WTC11 (cell line): ENCODE data around the gene CALR3. TPM values are rescaled to one million over a fixed set of nuclear protein-coding genes. Genes with fewer than 3 reads are reported as not detected.
"Not testable (repeated sequence)": the region's sequence is repeated elsewhere in the genome, so short reads cannot be mapped to it uniquely, and the experiment has no call there.

Experiments
- ATAC-seq: fragments of 200-7000 bp; cut with Tn5 transposase; 2 replicates; pipeline ENCODE4 v1.10.0; 2021; ENCODE audit warnings: mild to moderate bottlenecking, moderate library complexity
- CTCF ChIA-PET: fragments of 300-600 bp; sonication (Branson Sonifier 250); formaldehyde crosslinking; loops from one replicate; lab custom pipeline; 2021; ENCODE audit warnings: antibody characterized with exemption; lab: Charles Lee
- POLR2A ChIA-PET: fragments of 350-600 bp; sonication (Branson Sonifier 250); formaldehyde crosslinking; loops from one replicate; lab custom pipeline; 2021; ENCODE audit warnings: antibody characterized with exemption; lab: Charles Lee
- DNase-seq: peaks from one replicate; pipeline ENCODE4 v3.0.0; 2021; ENCODE audit warnings: low spot score
- H3K27ac Mint-ChIP-seq: 2 replicates; pipeline ENCODE4 v1.8.0; 2021; ENCODE audit warnings: mixed read lengths
- H3K27me3 Mint-ChIP-seq: 2 replicates; pipeline ENCODE4 v1.8.0; 2021; ENCODE audit warnings: low read depth, mild to moderate bottlenecking, moderate library complexity, mixed read lengths
- H3K36me3 Mint-ChIP-seq: 2 replicates; pipeline ENCODE4 v1.8.0; 2021; ENCODE audit warnings: mixed read lengths
- H3K4me1 Mint-ChIP-seq: 2 replicates; pipeline ENCODE4 v1.8.0; 2022; ENCODE audit warnings: mixed read lengths
- H3K4me3 Mint-ChIP-seq: 2 replicates; pipeline ENCODE4 v1.8.0; 2021; ENCODE audit warnings: mild to moderate bottlenecking, moderate library complexity, mixed read lengths
- H3K9me3 Mint-ChIP-seq: 2 replicates; pipeline ENCODE4 v1.8.0; 2021; ENCODE audit warnings: mixed read lengths
- CTCF ChIP-seq: fragments of 200-600 bp; IDR thresholded peaks from 2 replicates; pipeline ENCODE4 v1.8.0; 2022; ENCODE audit warnings: antibody characterized with exemption
- E2F1 ChIP-seq: sonication (generic); formaldehyde crosslinking; IDR thresholded peaks from 2 replicates; pipeline ENCODE4 v1.8.0; 2022; ENCODE audit warnings: mild to moderate bottlenecking, missing genetic modification reagents
- GABPB1 ChIP-seq: sonication (generic); formaldehyde crosslinking; IDR thresholded peaks from 2 replicates; pipeline ENCODE4 v1.8.1; 2023; ENCODE audit warnings: mild to moderate bottlenecking, missing genetic modification reagents
- GRHL2 ChIP-seq: fragments of 250-450 bp; sonication (Bioruptor Pico); IDR thresholded peaks from 2 replicates; pipeline ENCODE4 v1.8.0; 2022; ENCODE audit warnings: mild to moderate bottlenecking, moderate library complexity; ENCODE audit not compliant: insufficient replicate concordance, severe bottlenecking
- NR1H2 ChIP-seq: sonication (generic); formaldehyde crosslinking; IDR thresholded peaks from 2 replicates; pipeline ENCODE4 v1.9.0; 2021; ENCODE audit warnings: mild to moderate bottlenecking, moderate library complexity, missing genetic modification reagents
- OVOL2 ChIP-seq: fragments of 250-450 bp; sonication (Bioruptor Pico); IDR thresholded peaks from 2 replicates; pipeline ENCODE4 v1.9.0; 2021; ENCODE audit warnings: mild to moderate bottlenecking, borderline replicate concordance
- TP53 ChIP-seq: sonication (generic); formaldehyde crosslinking; IDR thresholded peaks from 2 replicates; pipeline ENCODE4 v1.8.1; 2023; ENCODE audit warnings: mild to moderate bottlenecking, missing genetic modification reagents
- USF2 ChIP-seq: sonication (generic); formaldehyde crosslinking; IDR thresholded peaks from 2 replicates; pipeline ENCODE4 v1.8.1; 2023; ENCODE audit warnings: mild to moderate bottlenecking, missing genetic modification reagents, moderate library complexity
- total RNA-seq: library from RNA; stranded (reverse); gene quantifications from 3 replicates; pipeline ENCODE4 v1.2.3, GENCODE V29; 2021
- TF ChIP-seq, protein P1 (sequence below): sonication (generic); formaldehyde crosslinking; IDR thresholded peaks from 2 replicates; pipeline ENCODE4 v1.8.0; 2022; ENCODE audit warnings: missing genetic modification reagents
- TF ChIP-seq, protein P2 (sequence below): sonication (generic); formaldehyde crosslinking; conservative IDR thresholded peaks from 2 replicates; pipeline ENCODE4 v1.8.1; 2022; ENCODE audit warnings: mild to moderate bottlenecking, missing genetic modification reagents

Gene CALR3
- total RNA-seq, 1 experiment from 2014 or later: 0.87 TPM

DNA sequence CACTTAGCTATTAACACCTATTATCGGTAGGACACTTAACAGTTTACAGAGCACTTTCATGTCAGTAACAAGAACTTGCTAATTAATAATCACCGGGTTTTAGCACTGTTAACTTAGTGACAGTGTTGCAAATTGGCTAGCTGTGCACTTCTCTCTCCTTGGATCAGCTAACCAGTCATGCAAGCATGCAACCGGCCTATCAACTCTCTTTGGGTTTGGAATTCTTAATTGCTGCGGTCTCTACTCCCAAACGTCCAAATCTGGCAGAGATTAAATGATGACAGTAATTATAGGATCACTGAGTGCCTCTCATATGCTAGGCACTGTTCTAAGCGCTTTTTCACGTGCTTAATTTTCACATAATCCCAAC, 25.4 kb downstream of the CALR3 start (continued):
- TF ChIP-seq E2F1 (CRISPR knock-in tag): no peak
- TF ChIP-seq GRHL2 (CRISPR knock-in tag): no peak
- no peak for TF ChIP-seq NR1H2 (CRISPR knock-in tag)
- TF ChIP-seq, protein P1, sequence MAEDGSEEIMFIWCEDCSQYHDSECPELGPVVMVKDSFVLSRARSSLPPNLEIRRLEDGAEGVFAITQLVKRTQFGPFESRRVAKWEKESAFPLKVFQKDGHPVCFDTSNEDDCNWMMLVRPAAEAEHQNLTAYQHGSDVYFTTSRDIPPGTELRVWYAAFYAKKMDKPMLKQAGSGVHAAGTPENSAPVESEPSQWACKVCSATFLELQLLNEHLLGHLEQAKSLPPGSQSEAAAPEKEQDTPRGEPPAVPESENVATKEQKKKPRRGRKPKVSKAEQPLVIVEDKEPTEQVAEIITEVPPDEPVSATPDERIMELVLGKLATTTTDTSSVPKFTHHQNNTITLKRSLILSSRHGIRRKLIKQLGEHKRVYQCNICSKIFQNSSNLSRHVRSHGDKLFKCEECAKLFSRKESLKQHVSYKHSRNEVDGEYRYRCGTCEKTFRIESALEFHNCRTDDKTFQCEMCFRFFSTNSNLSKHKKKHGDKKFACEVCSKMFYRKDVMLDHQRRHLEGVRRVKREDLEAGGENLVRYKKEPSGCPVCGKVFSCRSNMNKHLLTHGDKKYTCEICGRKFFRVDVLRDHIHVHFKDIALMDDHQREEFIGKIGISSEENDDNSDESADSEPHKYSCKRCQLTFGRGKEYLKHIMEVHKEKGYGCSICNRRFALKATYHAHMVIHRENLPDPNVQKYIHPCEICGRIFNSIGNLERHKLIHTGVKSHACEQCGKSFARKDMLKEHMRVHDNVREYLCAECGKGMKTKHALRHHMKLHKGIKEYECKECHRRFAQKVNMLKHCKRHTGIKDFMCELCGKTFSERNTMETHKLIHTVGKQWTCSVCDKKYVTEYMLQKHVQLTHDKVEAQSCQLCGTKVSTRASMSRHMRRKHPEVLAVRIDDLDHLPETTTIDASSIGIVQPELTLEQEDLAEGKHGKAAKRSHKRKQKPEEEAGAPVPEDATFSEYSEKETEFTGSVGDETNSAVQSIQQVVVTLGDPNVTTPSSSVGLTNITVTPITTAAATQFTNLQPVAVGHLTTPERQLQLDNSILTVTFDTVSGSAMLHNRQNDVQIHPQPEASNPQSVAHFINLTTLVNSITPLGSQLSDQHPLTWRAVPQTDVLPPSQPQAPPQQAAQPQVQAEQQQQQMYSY: no peak

- ATAC-seq (no peak), DNase-seq (no peak)
- TF ChIP-seq, protein P1: no peak
- Mint-ChIP-seq H3K4me1 (peaks cover 28% of the 10 kb centered on the region), H3K9me3 (no peaks in the 10 kb centered on the region), H3K27me3 (0 out of 2 replicates have a peak, but pooled peaks cover under 1% of the 10 kb centered on the region), H3K4me3 (no peak overlapping the region), H3K36me3 (no peaks in the 10 kb centered on the region), H3K27ac (peak overlapping the region; percentile 83)
- POLR2A ChIA-PET: interaction anchor here (0.7 kb wide), 1 partner anchor 229 kb away, joined by 3 read pairs; no protein-coding TSS in a partner anchor
- CTCF ChIA-PET: interaction anchor here (0.5 to 1.8 kb wide), 2 partner anchors 26 to 1420 kb away, joined by 3 to 5 read pairs; no protein-coding TSS in a partner anchor
These were observed 28.4 kb downstream of the CALR3 start for GRCh38 chr19:16467581-16467980.

GRCh38 chr19:16466802-16467427, 29.1 kb downstream of the CALR3 start:
- H3K27me3 Mint-ChIP-seq, H3K4me3 Mint-ChIP-seq, H3K9me3 Mint-ChIP-seq, CTCF ChIA-PET, DNase-seq, ATAC-seq, H3K36me3 Mint-ChIP-seq: not testable (repeated sequence)
- POLR2A ChIA-PET: interaction anchor here (0.7 kb wide), 1 partner anchor 229 kb away, joined by 3 read pairs; no protein-coding TSS in a partner anchor
- peaks cover 28% of the 10 kb centered on the region for H3K4me1 Mint-ChIP-seq
- peak overlapping the region; percentile 83; the same call in 1 of the 2 replicates for H3K27ac Mint-ChIP-seq

DNA sequence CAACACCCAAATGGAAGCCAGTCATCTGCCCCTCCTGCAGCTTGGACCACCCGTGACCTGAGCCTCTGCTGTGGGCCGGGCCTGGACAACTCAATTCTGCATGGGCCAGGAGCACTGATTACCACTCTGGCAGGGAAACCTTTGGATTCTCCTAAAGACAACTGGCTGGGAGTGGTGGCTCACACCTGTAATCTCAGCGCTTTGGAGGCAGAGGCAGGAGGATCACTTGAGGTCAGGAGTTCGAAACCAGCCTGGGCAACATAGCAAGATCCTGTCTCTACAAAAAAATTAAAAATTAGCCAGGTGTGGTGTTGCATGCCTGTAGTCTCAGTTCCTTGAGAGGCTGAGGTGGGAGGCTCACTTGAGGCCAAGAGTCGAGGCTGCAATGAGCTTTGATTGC, 30.7 kb downstream of the CALR3 start:
- Mint-ChIP-seq H3K4me1 (peaks cover 21% of the 10 kb centered on the region), H3K27ac (no peak overlapping the region), H3K4me3 (no peak overlapping the region), H3K9me3 (no peaks in the 10 kb centered on the region), H3K36me3 (no peaks in the 10 kb centered on the region), H3K27me3 (no peaks in the 10 kb centered on the region)
- DNase-seq: no peak
- TF ChIP-seq GRHL2 (CRISPR knock-in tag) (no peak), GABPB1 (no peak)
- CTCF ChIA-PET: no interaction called here
- ATAC-seq: no peak
- POLR2A ChIA-PET: no interaction called here

- ATAC-seq: no peak
- TF ChIP-seq CTCF: no peak
- no peak for TF ChIP-seq TP53
- TF ChIP-seq USF2 (CRISPR knock-in tag): no peak
- TF ChIP-seq OVOL2 (CRISPR knock-in tag): no peak
- TF ChIP-seq, protein P2, sequence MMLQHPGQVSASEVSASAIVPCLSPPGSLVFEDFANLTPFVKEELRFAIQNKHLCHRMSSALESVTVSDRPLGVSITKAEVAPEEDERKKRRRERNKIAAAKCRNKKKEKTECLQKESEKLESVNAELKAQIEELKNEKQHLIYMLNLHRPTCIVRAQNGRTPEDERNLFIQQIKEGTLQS (CRISPR knock-in tag): no peak
These were observed 31.9 kb downstream of the CALR3 start for GRCh38 chr19:16463991-16464575.

More at GRCh38 chr19:16463991-16464575, 31.9 kb downstream of the CALR3 start:
- H3K27ac Mint-ChIP-seq: peak overlapping the region; percentile 62
- no peak for DNase-seq
- H3K9me3 Mint-ChIP-seq: no peaks in the 10 kb centered on the region
- peaks cover 17% of the 10 kb centered on the region for H3K4me1 Mint-ChIP-seq
- CTCF ChIA-PET: interaction anchor here (0.6 kb wide), 1 partner anchor 212 kb away, joined by 4 read pairs; no protein-coding TSS in a partner anchor
- no peaks in the 10 kb centered on the region for H3K27me3 Mint-ChIP-seq
- POLR2A ChIA-PET: no interaction called here
- no peaks in the 10 kb centered on the region for H3K36me3 Mint-ChIP-seq
- H3K4me3 Mint-ChIP-seq: no peak overlapping the region
